Globus pallidus (tissue), 1 donor: ENCODE measurements around the gene LCNL1.

Experiments
- DNase-seq: peaks from one replicate; pipeline ENCODE4 v3.0.0-alpha.2; 2015; ENCODE audit warnings: low spot score

The LCNL1 gene

DNA sequence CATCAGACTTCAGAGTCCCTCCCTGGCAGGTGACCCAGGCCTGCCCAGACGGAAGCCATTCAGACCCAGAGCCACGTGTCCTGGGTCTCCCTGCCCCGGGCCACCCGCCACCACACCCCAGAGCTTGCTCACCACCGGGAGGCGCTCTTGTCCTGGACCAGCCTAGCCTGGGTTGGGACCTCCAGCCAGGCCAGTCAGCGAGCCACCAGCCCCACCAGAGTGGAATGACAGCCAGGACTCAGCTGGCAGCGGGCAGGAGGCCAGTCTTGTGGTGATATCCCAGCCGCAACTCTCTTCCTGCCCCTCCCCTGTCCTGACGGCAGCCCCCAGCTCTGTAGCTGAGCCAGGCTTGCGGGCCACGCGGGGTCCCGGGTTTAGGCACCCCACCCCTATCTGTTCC, 7.1 kb upstream of the LCNL1 start:
- peak; percentile 90 for DNase-seq

DNA sequence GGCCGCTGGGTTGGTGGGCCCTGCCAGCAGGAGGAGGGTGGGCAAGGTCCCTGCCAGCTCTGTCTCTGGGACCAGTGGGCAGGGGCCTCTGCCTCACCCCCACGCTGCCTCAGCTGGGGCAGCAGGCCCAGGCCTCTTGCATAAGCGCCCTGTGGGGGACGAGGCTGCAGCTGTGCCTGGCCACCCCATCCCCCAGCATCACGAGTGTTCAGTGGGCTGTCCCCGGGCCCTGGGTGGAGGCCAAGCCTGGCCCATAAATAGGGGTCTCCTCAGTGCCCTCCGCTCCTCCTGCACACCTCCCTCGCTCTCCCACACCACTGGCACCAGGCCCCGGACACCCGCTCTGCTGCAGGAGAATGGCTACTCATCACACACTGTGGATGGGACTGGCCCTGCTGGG, 5.6 kb upstream of the LCNL1 start, which contains the start of gene PTGDS:
TSS of gene PTGDS (plus strand) at position 282 of the 400 bp plus-strand sequence. CDS start at position 357, 75 bp downstream.
- DNase-seq, result peak; percentile 98

DNA sequence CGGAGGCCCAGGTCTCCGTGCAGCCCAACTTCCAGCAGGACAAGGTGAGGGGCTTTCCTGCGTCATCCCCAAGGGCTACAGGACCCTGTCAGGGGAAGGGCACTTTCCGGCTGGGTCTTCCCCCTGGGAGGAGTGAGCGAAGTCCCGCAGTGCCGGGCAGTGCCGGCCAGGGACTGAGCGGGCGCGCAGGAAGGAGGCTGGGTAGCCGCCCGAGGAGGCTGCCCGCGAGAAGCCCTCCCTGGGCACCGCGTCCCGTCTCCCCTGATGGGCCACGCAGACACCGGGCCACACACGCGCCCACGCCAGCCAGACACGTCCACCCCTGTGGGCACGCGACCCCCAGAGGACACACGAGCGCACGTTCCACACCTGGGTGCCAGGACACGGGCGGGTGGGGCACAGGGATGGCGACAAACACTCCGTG, 5.1 kb upstream of the LCNL1 start:
- no peak for DNase-seq

DNA sequence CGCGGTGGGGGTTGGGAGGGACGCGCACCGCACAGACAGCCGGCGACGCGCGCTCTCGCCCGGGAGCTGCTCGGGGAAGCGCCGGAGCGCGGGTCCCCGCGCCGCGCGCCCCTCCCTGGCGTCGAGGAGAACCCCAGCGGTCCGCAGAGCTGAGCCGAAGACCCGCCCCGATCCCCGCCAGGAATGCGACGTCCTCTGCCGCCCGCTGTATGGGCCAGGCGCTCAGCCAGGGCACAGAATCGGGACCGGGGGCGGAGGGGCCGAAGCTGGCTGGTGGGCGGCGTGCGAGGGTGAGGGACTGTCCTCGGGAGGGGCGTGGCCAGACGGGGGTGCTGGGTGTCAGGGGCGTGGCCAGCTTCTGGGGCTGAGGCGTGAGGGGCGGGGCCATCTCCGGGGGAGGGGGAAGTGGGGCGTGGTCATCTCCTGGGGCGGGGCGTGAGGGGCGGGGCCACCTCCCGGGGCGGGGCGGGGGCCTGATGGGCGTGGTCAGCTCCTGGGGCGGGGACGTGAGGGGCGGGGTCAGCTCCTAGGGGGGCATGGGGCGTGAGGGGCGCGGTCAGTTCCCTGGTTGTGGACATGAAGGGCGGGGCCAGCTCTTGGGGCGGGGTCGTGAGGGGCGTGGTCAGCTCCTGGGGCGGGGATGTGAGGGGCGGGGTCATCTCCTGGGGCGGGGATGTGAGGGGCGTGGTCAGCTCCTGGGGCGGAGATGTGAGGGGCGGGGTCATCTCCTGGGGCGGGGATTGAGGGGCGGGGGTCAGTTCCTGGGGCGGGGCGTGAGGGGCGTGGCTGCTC, 4.5 kb upstream of the LCNL1 start:
- DNase-seq, result peak; percentile 96

DNA sequence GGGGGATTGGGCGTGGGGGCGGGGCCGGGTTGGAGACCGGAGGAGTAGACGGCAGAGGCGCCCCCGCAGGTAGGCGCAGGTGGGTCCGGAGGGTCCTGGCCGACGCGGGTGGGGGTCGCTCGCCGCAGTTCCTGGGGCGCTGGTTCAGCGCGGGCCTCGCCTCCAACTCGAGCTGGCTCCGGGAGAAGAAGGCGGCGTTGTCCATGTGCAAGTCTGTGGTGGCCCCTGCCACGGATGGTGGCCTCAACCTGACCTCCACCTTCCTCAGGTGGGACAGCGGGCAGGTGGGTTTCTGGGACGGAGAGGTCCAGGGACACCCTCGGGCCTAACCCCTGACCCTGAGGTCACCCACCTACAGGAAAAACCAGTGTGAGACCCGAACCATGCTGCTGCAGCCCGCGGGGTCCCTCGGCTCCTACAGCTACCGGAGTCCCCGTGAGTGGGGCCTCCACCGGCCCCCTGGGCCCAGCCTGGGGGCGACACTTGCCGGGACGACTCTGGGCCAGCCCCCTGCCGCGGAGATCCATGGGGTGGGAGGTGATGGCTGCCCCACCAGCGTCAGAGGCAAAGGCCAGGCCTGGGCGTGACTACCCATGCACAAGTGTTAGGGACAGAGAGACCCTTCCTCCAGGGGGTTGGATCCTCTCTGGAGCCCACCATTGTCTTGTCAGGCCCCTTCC, 3.8 kb upstream of the LCNL1 start:
- peak; percentile 54 for DNase-seq

DNA sequence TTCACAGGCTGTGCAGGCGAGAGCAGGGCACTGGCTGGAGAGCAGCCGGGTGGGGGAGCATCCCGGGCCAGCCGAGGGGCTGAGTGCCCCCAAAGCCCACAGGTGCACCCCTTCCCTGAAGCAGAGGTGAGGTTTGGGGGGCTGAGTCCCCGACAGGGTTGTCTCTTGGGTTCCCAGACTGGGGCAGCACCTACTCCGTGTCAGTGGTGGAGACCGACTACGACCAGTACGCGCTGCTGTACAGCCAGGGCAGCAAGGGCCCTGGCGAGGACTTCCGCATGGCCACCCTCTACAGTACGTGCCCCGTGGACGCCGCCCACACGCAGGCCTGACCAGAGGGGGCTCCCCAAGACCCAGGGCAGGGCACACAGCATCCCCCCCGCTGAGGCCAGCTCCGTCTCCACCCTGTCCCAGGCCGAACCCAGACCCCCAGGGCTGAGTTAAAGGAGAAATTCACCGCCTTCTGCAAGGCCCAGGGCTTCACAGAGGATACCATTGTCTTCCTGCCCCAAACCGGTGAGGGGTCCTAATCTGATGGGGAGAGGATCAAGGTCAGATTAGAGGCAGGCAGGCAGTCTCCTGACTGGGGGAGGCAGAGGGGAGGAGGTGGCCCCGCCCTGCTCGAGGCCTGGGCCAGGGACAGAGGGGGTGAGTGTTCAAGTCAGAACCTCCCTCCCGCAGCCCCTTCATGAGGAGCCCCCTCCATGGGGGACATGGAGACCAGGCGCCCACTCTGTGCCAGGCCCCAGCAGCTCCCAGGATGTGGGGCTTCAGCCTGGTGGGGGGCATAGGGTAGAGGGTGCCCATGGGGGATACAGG, 2.8 kb upstream of the LCNL1 start:
- peak; percentile 47 for DNase-seq

DNA sequence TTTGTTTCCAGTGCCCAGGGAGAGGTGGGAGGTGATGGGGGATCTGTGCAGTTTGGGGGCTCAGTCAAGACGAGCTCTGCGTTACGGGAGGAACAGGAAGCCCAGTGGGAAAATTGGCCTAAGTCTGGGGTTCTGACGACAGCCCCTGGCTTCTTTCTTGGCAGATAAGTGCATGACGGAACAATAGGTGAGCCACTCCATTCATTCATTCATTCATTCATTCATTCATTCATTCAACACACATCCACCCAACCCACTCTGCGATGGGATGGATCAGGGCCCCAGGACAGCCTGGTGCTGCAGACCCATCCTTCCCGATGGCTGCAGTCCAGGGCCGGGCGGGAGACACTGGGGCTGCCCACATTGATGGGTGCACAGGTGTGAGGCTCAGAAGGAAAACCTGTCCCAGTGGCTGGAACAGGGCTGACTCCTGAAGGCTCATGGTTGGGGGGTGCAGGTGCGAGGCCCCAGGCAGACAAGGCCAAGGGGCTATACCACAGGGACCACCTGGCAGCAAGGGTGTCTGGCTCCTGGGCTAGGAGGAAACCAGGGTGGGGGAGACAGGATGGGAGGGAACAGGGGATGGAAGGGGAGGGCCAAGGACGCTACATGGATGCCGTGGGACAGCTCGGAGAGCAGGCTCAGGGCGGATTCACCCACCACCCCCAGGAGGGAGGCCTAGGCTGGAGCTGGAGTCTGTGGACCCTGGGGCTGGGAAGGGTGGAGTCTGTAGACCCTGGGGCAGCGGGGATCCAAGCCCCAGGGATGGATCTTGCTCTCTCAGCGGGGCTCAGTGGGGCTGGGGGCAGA, 1.9 kb upstream of the LCNL1 start:
- peak; percentile 59 for DNase-seq

DNA sequence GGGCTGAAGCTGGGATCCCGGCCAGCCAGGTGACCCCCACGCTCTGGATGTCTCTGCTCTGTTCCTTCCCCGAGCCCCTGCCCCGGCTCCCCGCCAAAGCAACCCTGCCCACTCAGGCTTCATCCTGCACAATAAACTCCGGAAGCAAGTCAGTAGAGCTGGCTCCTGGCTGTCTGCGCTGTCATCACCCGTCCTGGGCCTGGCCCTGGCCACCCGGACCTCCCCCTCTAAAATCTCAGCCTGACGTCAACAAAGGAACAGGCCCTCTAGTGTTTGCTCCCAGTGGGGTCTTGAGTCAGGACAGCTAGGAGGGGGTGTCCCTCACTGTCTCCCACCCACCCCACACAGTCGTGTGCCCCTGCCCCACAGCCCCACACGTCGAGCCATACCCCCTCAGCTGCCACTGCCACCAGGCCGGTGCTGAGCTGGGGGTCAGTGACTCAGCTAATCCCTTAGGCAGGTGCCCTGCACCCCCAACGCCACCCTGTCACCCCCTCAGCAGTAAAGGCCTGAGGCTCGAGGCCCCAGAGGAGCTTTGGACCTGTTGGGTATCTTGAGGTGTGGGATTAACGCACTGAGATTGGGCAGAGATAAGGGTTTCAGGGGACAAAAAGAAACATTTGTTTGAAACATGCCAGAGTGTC, 1.1 kb upstream of the LCNL1 start:
- peak; percentile 87 for DNase-seq

DNA sequence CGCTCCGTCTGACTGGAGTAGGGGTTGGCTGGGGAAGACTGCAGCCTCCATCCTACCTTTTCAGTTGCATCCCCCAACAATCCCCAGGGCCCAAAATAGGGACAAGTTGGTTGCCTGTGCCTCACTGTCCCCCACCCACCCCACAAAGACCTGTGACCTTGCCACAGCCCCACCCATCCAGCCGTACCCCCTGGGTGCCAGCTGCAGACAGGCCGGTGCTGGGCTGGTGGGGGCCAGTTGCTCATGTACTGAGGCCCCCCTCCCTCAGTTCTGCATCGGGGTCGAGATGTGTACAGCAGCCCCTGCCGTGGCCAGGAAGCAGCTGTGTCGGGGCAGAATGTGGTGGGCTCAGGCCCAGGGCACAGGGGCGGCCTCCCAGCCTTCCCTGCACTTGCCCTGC, 374 bp downstream of the LCNL1 start:
- DNase-seq, result peak; percentile 45

DNA sequence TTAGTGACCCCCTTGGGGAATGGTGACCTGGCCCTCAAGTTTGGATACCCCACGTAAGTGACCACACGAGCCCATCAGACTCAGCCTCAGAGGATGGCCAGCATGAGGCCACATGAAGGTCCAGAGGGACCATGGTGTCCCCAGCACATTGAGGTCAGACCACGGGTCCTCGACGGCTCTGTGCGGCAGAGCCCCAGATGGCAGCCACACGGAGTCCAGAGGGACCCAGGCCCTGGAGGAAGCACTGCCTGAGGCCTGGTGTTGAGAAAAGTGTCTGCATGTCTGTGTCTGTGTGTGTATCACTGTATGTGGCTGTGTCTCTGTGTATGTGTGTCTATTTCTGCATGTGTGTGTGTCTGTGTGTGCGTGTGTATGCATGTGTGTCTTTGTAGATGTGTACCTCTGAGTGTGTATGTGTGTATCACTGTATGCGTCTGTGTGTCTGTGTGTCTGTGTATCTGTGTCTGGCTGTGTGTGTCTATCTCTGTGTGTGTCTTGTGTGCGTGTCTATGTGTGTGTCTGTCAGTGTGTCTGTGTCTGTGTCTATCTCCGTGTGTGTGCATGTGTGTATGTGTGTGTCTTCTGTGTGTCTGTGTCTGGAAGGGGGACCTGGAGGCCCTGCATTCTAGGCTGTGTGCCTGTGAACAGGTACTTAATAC, 992 bp downstream of the LCNL1 start:
- DNase-seq, result no peak

DNA sequence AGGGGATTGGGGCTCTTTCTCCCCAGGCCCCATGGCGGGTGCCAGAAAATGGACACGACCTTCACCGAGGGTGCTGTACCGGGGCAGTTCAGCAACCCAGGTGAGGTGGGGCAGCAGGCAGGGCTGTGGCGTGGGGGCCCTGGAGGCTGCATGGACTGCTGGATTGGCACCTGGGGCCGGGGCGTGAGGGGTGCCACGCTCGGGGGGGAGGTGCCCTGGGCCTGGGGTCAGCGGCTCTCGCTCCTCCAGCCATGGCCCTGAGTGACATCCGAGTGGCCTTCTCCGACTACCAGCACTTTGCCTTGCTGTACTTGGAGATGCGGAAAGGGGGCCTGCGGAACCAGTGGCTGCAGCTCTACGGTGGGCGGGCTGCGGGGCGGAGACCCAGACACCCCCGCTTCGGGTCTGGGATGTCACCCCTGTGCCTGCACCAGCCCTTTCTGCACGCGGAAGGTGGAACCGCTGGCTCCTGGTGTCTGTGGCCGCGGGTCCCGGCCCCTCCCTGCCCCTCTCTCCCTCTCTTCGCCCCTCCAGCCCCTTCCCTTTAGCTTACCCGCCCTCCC, 1.8 kb downstream of the LCNL1 start:
- no peak for DNase-seq

DNA sequence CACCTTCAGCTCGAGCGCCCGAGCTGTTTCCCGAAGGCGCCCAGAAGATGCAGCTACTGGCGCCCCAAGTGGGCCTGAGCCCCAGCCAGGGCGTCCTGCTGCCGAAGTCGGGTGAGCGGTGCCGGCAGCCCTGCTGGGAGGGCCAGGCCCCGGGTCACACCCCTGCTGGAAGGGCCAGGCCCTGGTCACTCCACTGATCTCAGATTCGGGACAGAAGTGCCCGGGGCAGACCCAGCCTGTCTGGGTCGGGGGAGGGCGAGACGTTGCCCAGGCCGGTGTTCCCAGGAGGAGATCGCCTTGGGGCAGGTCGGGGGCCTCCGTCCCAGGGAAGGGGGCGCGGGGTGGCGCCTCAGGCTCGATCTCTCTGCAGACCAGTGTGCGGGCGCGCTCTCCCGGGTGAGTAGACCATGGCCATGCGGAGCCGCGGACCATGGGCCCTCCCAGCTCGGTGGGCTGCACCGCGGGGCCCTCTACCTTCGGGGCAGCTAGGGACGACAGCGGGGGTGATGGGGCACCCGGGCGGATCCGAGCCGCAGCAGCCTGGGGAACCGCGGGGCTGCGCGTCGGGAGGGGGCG, 2.3 kb downstream of the LCNL1 start:
- DNase-seq, result no peak

DNA sequence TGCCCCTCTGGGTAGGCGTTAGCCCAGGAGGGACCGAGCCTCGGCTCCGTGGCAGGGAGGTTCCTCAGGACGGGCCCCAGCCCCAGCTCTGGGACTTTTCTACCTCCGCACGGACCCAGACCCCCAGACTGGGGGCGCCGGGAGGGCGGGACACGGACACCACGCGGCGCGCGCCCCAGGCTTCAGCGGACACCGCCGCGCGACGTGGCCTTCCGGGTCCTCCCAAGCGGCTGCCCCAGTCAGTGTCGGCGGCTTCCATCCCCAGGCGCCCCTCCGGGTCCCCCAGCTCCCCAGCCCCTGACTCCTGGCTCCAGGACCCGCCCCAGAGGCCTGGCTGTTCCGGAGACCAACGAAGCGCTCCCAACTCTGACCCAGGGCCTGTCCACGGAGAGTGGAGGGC, 3.1 kb downstream of the LCNL1 start:
- DNase-seq, result no peak

DNA sequence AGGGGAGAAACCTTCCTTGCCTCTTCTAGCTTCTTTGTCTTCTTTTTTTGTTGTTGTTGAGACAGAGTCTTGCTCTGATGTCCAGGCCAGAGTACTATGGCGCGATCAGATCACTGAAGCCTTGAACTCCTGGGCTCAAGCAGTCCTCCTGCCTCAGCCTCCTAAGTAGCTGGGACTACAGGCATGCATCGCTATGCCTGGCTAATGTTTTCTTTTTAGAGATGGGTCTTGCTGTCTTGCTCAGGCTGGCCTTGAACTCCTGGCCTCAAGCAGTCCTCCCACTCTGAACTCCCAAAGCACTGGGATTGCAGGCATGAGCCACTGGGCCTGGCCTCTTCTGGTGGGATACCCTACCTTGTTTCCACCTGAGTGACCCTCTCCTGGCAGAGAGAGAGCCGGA, 6.1 kb downstream of the LCNL1 start:
- DNase-seq, result no peak

DNA sequence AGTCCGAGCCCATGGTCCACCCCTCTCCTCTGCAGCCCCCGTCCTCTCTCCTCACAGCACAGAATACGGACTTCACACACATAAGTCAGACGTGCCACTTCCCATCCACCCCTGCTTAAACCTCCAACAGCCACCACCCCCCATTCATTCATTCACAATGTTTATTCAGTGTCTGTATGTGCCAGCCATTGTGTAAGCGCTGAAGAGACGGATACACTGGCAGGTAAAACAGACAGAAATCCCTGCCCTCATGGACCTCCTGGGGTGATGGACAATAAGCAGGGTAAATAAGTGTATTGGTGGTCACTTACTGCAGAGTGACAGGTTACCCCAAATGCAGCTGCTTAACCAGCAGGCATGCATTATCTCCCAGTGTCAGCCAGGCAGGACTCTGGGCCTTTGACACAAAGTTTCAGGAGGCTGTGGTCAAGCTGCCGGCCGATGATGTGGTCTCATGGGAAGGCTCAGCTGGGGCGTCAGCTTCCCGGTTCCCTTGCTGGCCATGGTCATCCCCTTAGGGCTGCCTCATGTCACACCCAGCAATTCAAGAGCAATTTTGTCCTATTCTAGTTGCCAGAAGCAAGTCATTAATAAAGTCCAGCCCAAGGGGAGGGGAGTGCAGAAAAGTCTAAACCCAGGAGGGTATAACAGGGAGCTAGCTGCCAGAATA, 7.6 kb downstream of the LCNL1 start:
- DNase-seq, result no peak

DNA sequence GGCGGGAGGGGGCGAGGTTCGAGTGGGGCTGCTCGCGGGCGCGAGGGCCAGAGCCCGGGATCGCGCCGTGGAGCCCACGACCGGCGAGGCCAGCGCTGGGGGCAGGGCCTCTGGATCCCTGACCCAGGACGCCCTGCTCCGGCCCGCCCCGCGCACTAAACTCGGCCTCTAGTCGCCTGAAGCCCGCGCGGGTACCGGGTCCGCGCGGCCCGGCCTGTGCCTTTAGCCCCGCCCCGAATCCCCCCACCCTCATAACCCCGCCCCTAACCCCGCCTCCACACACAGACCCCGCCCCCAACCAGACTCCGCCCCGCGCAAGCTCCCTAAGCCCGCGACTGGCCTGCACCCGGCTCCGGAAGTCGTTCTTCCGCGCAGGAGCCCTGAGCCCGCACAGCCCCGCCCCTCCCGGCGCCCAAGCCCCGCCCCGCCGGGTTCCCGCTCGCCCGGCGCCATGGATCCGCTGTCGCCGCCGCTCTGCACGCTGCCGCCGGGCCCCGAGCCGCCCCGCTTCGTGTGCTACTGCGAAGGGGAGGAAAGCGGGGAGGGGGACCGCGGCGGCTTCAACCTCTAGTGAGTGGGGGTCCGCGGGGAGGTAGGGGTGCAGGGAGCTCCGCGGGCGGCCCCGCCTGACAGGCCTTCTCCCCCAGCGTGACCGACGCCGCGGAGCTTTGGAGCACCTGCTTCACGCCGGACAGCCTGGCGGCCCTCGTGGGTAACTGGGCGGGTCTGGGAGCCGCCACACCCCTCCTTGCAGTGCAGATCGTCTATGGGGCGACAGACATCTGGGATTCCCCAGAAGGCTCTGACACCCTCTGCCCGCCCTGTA, 9.4 kb downstream of the LCNL1 start, which contains the start of gene PAXX:
TSS of gene PAXX (plus strand) at position 430 of the 826 bp plus-strand sequence. CDS start at position 452, 22 bp downstream.
- DNase-seq, result peak; percentile 87

DNA sequence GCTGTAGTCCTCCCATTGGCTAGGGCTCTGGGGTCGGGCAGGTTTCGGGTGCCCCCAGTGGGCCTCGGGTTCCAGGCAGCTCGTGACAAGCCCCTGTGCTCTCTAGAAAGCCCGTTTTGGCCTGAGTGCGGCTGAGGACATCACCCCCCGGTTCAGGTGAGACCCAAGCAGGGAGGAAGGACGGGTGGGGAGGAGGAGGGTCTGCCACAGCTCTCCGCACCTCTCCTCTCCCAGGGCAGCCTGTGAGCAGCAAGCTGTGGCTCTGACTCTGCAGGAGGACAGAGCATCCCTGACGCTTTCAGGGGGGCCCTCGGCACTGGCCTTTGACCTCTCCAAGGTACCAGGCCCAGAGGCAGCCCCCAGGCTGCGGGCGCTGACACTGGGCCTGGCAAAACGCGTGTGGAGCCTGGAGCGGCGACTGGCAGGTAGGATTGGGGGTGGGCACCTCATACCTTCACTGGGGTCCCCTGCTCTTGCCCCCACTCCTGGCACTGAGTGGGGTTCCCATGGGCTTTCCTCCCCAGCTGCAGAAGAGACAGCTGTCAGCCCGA, 10.1 kb downstream of the LCNL1 start:
- DNase-seq, result no peak
